HG02938 (cell line): ENCODE results near the gene KRT80.

ENCODE experiments used
- ATAC-seq: cut with Tn5 transposase; IDR thresholded peaks from one replicate; pipeline ENCODE4 v1.9.1; 2021; ENCODE audit warnings: mild to moderate bottlenecking, moderate library complexity; ENCODE audit not compliant: unreplicated experiment

Gene KRT80

GRCh38 chr12:52156757-52157565 is 34.9 kb downstream of the KRT80 start:
- peak; percentile 54 for ATAC-seq

DNA sequence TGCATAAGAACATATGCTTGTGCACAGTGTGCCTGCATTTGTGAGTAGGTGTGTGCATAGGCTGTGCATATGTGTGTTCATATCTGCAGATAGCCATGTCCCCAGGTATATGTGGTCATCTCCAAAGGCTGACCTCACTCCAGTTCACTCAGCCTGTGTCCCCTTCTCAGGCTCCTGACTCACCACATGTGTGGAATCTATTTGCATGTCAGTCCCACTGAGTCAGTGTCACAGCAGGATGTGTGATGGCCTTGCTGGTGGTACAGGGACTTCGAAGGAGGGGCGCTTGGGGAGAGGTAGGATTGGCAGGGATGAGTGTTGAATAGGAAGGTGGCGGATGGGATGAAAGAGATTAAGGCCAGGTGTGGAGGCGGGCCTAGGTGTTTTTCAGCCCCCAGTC is 35.5 kb downstream of the KRT80 start:
- no peak for ATAC-seq

GRCh38 chr12:52155048-52155868 is 36.6 kb downstream of the KRT80 start:
- no peak for ATAC-seq

- ATAC-seq, result no peak
These were observed 38.9 kb downstream of the KRT80 start for GRCh38 chr12:52152905-52153317.

- no peak for ATAC-seq
These were observed 39.7 kb downstream of the KRT80 start for GRCh38 chr12:52151837-52152783.

DNA sequence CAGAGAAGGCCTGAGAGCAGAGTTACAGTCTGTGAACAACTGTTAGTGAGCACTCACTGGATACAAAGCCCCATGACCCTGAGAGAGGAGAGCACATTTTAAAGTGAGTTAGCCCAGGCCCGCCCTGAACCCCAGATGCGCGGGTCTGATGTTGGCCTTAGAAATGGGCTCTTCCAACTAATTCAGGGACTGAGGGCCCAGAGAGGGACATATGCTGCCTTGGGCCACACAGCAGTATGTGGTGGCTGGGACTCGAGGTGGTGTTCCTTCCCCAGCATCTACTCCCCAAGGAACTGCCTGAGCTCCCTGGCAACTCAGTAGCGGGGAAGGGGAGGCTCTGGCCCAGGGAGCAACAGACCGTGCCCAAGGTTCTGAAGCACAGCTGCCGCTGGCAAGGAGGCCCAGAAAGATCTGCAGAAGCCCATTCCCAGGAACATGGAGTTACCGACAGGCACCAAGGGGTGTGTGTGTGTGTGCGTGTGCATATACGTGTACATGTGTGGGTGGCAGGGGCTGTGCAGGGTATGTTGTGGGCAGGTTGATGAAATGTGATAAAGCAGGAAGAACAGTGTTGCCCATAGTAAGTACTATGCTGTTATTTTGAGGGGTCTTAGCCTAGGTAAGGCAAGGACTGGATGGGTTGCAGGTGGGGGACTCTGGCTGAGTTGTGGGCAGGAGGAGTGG is 40.5 kb downstream of the KRT80 start:
- no peak for ATAC-seq

- no peak for ATAC-seq
These were observed 42.1 kb downstream of the KRT80 start for GRCh38 chr12:52149651-52150241.

DNA sequence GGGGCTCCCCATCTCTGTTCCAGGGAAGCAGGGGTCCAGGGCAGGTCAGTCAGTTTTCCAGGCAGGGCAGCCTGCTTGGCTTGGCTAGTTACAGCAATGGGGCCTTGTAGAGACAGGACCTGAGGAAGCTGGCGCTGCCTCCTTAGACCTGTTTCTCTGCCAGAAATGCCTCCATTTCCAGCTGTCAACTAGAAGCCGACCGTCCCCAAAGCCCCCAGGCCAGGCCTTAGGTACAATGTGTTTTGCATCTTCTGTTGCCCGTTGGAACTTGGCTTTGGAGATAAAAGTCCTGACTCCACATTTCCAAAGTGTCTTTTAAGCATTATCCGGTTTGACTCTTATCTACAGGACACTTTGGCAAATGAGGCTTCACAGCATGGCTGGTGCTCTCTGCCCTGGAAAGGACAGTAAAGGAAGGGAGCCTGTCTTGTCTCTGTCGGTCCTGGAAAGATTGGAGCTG is 42.6 kb downstream of the KRT80 start:
- no peak for ATAC-seq

GRCh38 chr12:52148464-52149181 is 43.2 kb downstream of the KRT80 start:
- no peak for ATAC-seq

DNA sequence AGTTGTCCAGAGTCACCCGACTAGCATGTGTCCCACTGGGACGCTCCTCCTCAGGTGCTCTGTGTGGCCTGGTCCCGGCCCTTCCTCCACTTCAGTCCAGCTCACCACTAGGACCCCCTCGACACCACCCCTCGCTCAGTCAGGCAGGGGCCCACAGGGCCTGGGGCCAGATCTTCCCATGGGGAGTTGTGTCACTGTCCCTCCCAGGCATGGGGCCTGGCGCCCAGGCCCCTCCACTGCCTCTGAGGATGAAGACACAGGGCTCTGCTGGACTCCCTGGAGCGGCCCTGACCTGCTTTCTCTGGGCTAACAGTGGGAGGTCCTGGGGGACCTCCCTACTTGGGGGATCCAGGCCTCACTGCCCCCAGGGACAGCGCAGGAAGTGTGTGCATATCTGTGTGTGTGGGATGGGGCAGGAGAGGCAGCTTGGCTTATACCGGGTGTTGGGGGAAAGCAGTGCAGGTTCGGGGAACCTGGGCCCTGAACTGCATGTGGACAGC is 43.8 kb downstream of the KRT80 start:
- ATAC-seq, result no peak

GRCh38 chr12:52147367-52147963 is 44.3 kb downstream of the KRT80 start:
- ATAC-seq, result no peak

- ATAC-seq, result no peak
These were observed 44.9 kb downstream of the KRT80 start for GRCh38 chr12:52146822-52147366.

DNA sequence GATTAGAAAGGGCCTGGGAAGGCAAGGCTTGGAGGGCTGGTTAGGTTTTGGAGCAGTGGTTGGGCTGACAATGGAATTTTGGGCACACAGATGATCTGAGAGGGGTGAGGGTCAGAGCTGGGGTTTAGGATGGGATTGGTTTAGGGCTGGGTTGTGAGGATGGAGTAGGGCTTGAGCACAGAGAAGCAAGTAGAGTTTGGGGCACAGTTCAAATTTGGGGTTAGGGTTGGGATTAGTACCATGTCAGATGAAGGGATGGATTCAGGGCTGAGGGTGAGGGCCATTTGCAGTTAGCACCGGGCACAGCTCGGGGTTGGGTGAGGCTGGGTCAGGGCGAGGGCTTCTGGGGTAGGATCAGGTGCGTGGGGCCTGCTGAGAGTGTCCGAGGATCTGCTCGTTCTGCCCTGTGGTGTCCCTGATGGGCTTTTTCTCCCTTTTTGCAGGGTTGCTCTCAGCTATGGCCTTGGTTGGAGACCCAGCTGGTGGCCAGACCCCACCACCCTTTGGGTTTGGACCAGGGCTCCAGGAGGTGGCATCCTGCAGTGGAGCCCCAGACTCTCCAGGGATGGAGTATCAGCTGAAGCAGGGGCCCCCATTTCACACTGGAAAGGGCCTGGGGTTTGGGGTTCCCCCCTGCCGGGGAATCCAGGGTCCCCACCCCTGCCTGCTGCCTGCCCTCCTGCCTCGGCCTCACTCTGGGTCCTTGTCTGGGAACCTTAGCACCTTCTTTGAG is 45.6 kb downstream of the KRT80 start:
- ATAC-seq, result no peak

GRCh38 chr12:52145228-52146088 is 46.4 kb downstream of the KRT80 start:
- ATAC-seq, result no peak

- ATAC-seq, result no peak
These were observed 47.1 kb downstream of the KRT80 start for GRCh38 chr12:52144512-52145227.

DNA sequence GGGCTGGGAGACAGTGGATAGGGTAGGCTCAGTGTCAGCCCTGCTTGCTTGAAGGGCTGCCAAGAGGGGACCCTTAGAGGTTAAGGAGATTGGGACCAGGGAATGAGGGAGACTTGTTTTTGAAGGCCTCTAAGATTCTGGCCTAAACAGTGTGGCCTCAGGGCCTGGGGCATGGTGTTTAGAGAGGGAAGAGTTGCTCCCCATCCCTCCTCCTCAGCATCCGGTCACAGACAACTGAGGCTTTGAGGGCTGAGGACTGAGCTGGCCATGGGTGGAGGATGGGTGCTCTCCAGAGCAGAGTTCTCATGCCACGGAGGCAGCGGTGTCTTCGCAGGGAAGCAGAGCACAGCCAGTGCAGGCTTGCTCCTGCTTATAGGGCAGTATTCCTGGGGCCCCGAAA is 49.4 kb downstream of the KRT80 start:
- no peak for ATAC-seq
